Sciatic nerve (tissue), 2 donors: ENCODE measurements around the gene UCP2. TPM values are rescaled to one million over a fixed set of nuclear protein-coding genes. Genes with fewer than 3 reads are reported as not detected.
A peak's percentile ranks its signal among the peaks of the same experiment; 100 is the strongest.

Source experiments
- ATAC-seq: fragments of 200-7000 bp; cut with Tn5 transposase; one replicate; pipeline ENCODE4 v1.9.1; 2020; ENCODE audit warnings: mild to moderate bottlenecking, moderate library complexity
- DNase-seq: peaks from one replicate; pipeline ENCODE4 v3.0.0-alpha.2; 2020; ENCODE audit warnings: low spot score
- intact Hi-C: fragments of 100-400 bp; cut with DNase I; formaldehyde crosslinking; loops from one replicate; pipeline ENCODE4 v1.14.2; 2022
- total RNA-seq: library from RNA; stranded (reverse); fragmentation: NEBNext Ultra II Directional; extraction: Animal tissue kit (Norgen Biotek cat#: 25700); gene quantifications from one replicate; pipeline ENCODE4 v1.2.1, GENCODE V29; 2021
- donor health status: DM: no; HTN: no; CAD: no.
- donor health status: DM: no; HTN: no; CAD: no.

The UCP2 gene
- total RNA-seq, 1 donor from 2014 or later, result 43.1 TPM

GRCh38 chr11:74011360-74012073, 28.9 kb upstream of the UCP2 start:
- intact Hi-C loops, result loop anchor here (10.0 kb wide), 1 partner anchor 47 kb away; no protein-coding TSS in a partner anchor
- ATAC-seq (peak; percentile 21), DNase-seq (no peak)

GRCh38 chr11:74010306-74011300, 28.0 kb upstream of the UCP2 start:
- ATAC-seq (no peak), DNase-seq (no peak)
- intact Hi-C loops, result loop anchor here (10.0 kb wide), 1 partner anchor 46 kb away; no protein-coding TSS in a partner anchor

DNA sequence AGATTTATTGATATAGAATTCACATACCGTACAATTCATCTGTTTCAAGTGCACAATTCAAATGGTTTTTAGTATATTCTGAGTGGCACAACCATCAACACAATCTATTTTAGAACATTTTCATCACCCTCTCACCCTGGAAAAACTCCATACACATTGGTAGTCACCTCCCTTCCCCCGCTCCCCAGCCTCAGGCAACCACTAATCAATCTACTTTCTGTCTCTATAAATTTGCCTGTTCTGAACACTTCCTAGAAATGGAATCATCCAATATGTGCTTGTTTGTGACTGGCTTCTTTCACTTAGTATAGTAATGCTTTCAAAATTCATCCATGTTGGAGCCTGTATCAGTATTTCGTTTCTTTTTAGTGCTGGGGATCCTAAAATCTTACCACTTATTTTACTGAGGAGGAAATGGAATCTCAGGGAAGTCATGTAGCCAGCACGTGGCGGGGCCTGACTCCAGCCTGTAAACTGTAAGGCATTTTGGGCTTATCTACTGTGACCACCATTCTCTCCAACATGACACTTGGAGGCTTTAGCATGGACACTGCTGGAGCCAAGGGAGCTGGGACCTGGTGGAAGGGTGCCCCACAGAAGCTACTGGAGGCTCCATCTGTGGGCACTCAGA, 27.1 kb upstream of the UCP2 start:
- intact Hi-C loops, result loop anchor here (10.0 kb wide), 1 partner anchor 45 kb away; no protein-coding TSS in a partner anchor
- DNase-seq, result no peak
- no peak for ATAC-seq

GRCh38 chr11:74009230-74009547, 26.5 kb upstream of the UCP2 start:
- no peak for ATAC-seq
- intact Hi-C loops, result no loop called here
- no peak for DNase-seq

GRCh38 chr11:74008373-74009229, 26.0 kb upstream of the UCP2 start, which contains the start of gene UCP3:
Gene UCP3 (minus strand): TSS chr11:74009085. CDS start chr11:74007042, 2,043 bp downstream.
- intact Hi-C loops, result no loop called here
- DNase-seq (no peak), ATAC-seq (no peak)

DNA sequence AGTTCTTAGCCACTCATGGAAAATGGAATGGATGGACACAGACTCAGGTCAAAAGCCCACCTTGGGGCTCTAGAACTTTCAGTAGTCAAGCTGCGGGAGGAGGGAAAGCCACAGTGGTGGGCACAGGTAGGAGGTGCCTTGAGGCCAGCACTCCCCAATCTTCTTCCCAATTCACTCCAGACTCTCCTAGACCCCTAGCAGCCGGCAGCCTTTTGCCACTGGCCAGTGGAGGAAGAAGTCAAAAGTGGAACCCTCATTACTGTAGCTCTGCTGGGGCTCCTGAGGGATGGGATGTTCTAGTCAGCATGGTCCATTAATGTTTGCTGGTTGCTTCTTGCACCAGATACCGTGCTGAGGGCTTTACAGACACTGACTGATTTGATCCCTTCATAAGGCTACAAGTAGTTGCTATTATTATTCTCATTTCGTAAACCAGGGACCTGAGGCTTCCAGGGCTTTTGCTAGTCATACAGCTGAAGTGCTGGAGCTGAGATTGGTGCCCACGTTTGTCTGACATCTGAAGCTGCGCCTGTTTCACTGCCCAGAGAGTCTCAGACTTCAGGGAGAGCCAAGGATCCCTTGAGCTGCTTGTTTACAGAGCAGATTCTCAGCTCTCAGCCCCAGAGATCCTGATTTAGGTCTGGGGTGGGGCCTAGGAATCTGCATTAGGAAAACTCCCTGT, 25.2 kb upstream of the UCP2 start:
- intact Hi-C loops, result no loop called here
- ATAC-seq (no peak), DNase-seq (no peak)

- intact Hi-C loops, result no loop called here
- ATAC-seq (no peak), DNase-seq (peak; percentile 19)
Measured at GRCh38 chr11:74006743-74007304, 24.2 kb upstream of the UCP2 start.

- DNase-seq, result peak; percentile 49
- ATAC-seq, result no peak
- intact Hi-C loops, result no loop called here
Measured at GRCh38 chr11:74005721-74006517, 23.3 kb upstream of the UCP2 start.

DNA sequence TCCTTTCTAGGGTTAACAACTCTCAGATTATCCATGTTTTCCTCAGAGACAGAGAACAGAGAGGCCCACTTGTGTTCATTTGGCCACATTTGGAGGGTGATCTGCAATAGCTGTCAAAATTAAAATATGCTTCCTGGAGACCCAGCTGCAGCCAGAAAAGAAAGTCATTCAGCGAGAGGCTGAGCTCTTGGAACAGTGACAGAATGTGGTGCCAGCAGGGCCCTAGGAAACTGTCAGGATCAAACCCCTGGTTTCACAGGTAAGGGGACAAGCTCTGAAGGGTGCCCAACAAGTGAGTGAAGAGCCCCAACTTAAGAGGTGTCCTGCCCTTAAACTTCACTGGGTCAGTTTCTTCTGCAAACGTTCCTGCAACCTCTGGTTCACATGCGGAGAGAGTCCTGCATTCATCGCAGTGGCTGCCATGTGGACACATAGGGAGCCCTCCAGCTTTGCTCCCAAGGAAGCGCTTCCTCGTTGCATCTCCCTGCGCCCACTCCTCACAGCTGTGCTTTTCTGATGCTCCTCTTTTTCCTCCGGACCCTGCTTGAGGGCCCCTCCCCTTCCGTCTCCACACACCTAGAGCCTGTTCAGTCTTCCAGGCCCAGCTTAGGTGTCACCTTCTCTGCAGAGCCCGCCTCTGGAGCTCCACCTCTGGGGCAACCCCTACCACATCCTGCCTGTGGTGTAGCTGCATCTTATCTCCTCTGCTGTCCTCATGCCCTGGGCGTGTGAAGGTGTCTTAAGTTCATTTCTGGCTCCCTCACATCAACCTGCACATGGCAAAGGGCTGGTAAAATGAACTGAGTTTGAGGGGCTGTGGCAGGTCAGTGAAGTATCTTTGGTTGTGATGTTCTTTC, 22.3 kb upstream of the UCP2 start:
- DNase-seq (peak; percentile 54), ATAC-seq (no peak)
- intact Hi-C loops, result no loop called here

DNA sequence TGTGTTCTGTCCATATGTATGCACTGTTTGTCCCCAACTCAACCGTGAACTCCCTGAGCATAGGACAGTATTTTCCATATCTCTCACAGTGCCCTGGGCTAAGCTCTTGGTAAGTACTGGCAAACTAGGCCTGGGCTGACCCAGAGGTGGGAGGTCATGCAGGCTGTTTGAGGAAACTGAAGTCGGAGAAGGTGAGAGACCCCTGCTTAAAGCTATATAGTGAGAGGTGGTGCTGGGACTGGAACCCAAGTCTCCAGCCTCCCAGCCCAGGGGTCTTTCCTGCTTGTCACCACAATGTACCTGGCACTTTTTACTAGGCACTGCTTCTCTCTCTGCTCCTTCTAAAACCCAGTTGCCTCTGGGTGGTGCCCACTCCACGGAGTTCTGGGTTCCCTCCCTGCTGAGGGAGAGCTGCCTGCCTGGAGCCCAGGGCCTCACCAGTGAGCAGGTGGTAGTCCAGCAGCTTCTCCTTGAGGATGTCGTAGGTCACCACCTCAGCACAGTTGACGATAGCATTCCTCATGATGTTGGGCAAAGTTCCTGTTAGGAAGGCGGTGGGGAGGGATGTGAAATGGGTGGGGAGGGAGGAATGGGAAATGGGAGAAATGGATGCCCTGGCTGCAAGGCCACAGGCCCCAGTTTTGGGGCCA, 21.5 kb upstream of the UCP2 start:
- intact Hi-C loops, result no loop called here
- DNase-seq, result peak; percentile 21

DNA sequence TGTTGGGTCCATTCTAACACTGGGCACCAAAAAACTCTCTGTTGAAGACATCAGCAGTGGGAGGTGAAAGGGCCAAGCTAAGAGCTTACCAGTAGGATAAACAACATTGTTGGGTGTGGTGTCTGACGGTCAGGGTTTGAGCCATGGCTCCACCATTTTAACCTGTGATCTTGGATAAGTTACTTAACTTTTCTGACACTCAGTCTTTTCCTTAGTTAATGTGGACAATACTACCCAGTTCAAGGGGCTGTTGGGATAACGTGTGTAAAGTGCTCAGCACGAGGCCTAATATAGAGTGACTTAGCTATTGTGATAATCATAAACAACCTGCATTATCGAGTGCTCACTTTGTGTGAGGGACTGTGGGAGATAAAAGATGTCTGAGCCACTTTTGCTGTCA, 20.2 kb upstream of the UCP2 start:
- intact Hi-C loops, result no loop called here
- ATAC-seq, result no peak
- DNase-seq, result peak; percentile 13

More for the DNA sequence above, 21.5 kb upstream of the UCP2 start:
- ATAC-seq, result no peak

DNA sequence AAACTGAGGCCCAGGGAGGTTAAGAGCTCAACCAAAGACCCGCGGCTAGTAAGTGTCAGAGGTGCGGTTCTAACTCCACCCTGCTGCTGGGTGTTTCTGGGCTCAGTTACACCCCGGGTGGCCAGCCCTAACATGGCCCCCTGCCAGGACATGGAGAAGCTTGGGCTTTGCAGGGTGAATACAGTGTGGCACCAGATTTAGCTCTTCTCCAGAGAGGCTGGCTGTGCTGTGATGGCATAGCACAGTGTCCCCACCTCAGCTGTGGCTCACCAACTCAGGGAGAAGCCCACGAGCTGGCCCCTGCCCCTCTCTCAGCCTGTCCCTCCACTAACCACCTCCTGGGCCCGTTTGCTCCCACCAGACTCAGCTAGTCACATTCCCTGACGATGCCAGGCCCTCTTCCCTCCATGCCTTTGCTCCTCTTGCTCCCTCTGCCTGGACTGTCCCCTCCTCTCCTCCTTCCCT, 19.2 kb upstream of the UCP2 start:
- peak; percentile 50 for DNase-seq

DNA sequence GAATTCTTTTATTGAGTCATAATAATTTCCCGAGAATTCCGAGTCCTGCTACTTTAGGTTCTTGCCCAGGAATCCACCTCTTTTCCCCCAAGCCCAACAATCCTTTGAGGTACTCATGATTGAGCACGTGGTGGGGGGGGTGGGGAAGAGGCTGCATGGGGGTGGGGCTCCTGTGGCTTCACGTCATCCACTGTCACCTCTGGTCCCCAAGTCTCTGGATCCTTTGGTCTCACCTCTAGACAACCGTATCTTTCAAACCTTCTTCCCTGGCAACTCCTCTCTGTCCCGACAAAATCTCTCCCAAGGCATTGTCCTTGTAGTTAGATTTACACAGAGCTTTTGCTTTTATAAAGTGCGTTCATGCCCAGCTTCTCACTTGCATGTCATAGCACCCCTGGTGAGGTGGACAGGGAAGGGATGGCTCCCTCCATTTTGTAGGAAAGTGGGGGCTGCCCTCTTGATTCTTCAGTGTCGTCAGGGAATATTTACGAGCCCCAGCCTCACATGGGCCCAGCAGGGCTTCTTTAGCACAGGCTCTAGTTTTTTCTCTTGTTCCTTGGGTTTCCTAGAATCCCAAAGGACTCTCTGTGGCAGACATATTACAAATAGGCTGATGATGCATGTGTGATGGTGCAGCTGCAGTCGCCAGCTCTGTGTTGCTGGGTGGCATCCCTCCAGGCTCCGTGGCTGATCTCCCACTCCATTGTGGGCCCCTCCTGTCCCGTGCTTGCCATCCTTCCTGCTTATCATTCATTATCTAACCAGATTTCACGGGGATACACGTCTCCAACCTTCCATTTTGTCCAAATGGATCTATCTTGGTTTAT, 17.9 kb upstream of the UCP2 start:
- DNase-seq, result peak; percentile 45
- intact Hi-C loops, result no loop called here
- ATAC-seq, result no peak

More for the DNA sequence above, 19.2 kb upstream of the UCP2 start:
- ATAC-seq, result no peak
- intact Hi-C loops, result no loop called here

DNA sequence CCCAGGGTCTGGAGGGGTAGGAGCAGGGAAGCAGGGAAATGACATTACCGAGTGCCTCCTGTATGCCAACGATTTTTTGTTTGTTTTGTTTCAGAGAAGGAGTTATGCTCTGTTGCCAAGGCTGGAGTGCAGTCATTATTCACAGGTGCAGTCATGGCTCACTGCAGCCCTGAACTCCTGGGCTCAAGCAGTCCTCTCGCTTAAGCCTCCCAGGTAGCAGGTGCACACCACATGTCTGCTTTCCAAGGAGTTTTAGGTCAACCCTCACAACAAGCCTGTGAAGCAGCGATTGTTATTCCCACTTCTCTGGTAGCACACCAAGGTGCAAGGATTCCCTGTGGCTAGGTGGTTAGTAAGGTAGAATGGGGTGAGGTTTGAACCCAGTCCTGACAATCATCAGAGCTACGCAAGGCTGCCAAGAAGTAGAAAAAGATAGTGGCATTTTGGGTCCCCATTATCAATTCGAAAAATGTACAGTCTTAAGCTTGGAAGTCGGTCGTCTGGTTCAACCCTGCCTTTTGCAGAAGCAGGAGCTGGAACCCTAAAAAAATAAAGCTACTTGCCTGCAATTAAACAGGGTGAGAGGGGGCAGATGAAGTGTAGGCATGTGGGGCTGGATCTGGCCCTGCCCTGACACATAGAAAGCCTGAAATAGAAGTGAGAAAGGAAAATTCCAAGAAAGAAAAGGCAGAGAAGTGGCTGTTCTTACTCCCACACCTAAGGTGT, 17.1 kb upstream of the UCP2 start:
- peak; percentile 5 for DNase-seq
- intact Hi-C loops, result no loop called here
- no peak for ATAC-seq
